ENCODE results near the gene DHX34.
"Not testable (repeated sequence)": the region's sequence is repeated elsewhere in the genome, so short reads cannot be mapped to it uniquely, and the experiment has no call there.

Gene DHX34

GRCh38 chr19:47388721-47389120 is 39.6 kb downstream of the DHX34 start:
- in situ Hi-C loops (cut with MboI; ENCODE audit: low pct_unique_long_range_greater_than_20kb, low sequenced_read_pairs, unreplicated experiment), result loop anchor here (10.0 kb wide), 1 partner anchor 84 kb away; the partner anchor contains the start of gene C5AR1
- DNase-seq (ENCODE audit: low spot score), result not testable (repeated sequence)

- TF ChIP-seq CTCF (IDR thresholded peaks at IDR 0.05; ENCODE audit: extremely low read depth, insufficient read depth, missing control alignments), result no peak
- in situ Hi-C loops (cut with MboI; ENCODE audit: low pct_unique_long_range_greater_than_20kb, low sequenced_read_pairs, unreplicated experiment), result loop anchor here (10.0 kb wide), 1 partner anchor 84 kb away; the partner anchor contains the start of gene C5AR1
- no peak for DNase-seq (ENCODE audit: low spot score)
Measured at GRCh38 chr19:47389150-47389556, 40.0 kb downstream of the DHX34 start.

GRCh38 chr19:47390533-47391488 is 41.7 kb downstream of the DHX34 start:
- no peak for TF ChIP-seq CTCF (IDR thresholded peaks at IDR 0.05; ENCODE audit: extremely low read depth, insufficient read depth, missing control alignments)
- no peak for DNase-seq (ENCODE audit: low spot score)
- in situ Hi-C loops (cut with MboI; ENCODE audit: low pct_unique_long_range_greater_than_20kb, low sequenced_read_pairs, unreplicated experiment), result no loop called here

GRCh38 chr19:47391510-47392223 is 42.6 kb downstream of the DHX34 start:
- peak; percentile 80 for TF ChIP-seq CTCF (IDR thresholded peaks at IDR 0.05; ENCODE audit: extremely low read depth, insufficient read depth, missing control alignments)
- in situ Hi-C loops (cut with MboI; ENCODE audit: low pct_unique_long_range_greater_than_20kb, low sequenced_read_pairs, unreplicated experiment), result no loop called here
- DNase-seq (ENCODE audit: low spot score), result peak; percentile 81

- DNase-seq (ENCODE audit: low spot score), result no peak
- no peak for TF ChIP-seq CTCF (IDR thresholded peaks at IDR 0.05; ENCODE audit: extremely low read depth, insufficient read depth, missing control alignments)
- in situ Hi-C loops (cut with MboI; ENCODE audit: low pct_unique_long_range_greater_than_20kb, low sequenced_read_pairs, unreplicated experiment), result no loop called here
Measured at GRCh38 chr19:47398707-47399597, 49.8 kb downstream of the DHX34 start.

- in situ Hi-C loops (cut with MboI; ENCODE audit: low pct_unique_long_range_greater_than_20kb, low sequenced_read_pairs, unreplicated experiment), result no loop called here
- DNase-seq (ENCODE audit: low spot score), result no peak
- no peak for TF ChIP-seq CTCF (IDR thresholded peaks at IDR 0.05; ENCODE audit: extremely low read depth, insufficient read depth, missing control alignments)
Measured at GRCh38 chr19:47402504-47402903, 53.4 kb downstream of the DHX34 start.
